ENCODE measurements around the gene ITCH.

ITCH gene

DNA sequence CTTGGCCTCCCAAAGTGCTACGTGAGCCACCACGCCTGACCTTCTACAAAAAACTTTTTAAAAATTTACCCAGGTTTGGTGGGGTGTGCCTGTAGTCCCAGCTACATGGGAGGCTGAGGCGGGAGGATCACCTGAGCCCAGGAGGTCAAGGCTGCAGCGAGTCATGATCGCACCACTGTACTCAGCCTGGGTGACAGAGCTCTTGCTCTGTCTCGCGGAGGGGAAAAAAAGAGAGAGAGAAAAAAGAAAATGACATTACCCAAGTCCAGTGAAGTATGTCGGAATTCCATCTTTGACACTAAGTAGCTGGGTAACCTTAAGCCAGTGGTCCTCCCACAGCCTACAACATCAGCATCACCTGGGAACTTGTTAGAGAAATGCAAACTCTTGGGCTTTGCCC lies 176.7 kb downstream of the ITCH start:
- TF ChIP-seq, protein P1, sequence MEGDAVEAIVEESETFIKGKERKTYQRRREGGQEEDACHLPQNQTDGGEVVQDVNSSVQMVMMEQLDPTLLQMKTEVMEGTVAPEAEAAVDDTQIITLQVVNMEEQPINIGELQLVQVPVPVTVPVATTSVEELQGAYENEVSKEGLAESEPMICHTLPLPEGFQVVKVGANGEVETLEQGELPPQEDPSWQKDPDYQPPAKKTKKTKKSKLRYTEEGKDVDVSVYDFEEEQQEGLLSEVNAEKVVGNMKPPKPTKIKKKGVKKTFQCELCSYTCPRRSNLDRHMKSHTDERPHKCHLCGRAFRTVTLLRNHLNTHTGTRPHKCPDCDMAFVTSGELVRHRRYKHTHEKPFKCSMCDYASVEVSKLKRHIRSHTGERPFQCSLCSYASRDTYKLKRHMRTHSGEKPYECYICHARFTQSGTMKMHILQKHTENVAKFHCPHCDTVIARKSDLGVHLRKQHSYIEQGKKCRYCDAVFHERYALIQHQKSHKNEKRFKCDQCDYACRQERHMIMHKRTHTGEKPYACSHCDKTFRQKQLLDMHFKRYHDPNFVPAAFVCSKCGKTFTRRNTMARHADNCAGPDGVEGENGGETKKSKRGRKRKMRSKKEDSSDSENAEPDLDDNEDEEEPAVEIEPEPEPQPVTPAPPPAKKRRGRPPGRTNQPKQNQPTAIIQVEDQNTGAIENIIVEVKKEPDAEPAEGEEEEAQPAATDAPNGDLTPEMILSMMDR (conservative IDR thresholded peaks at IDR 0.05; ENCODE audit: control insufficient read depth, insufficient read depth, low read depth, low read length), result no peak
- no peak for DNase-seq (ENCODE audit: low read depth)
- H3K4me3 ChIP-seq (ENCODE audit: control insufficient read depth, low read depth, low read length), result no peak overlapping the region

DNA sequence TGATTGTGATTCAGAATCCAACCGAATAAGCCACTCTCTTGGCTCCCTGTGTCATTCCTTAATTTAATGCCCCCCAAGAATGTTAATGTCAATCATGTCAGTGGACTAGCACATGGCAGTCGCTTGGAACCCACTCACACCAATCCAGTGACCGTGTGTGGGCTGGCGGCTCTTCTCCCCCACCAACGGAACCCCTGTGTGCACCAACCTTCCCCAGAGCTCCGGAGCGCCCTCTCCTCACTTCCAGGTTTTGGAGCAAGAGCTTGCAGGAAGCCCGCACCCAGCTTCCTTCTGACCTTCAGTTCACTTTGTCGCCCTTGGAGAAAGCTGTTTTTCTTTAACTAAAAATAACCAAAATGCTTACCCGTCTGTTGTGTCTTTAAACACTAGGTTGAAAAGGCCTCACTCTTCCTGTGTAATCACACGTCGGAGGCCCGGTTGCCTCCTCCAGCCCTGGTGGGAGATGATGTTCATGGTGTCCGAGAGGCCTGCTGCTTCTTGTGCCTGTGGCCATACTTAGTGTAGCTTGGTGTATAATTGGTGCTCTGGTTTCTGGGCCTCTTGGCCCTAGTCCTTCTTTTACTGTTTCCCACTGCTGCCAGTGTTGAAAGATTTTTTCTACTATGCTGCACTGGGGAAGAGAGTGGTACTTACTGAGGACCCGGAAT lies 177.7 kb downstream of the ITCH start:
- no peak for DNase-seq (ENCODE audit: low read depth)
- TF ChIP-seq, protein P1 (conservative IDR thresholded peaks at IDR 0.05; ENCODE audit: control insufficient read depth, insufficient read depth, low read depth, low read length), result no peak
- no peak overlapping the region for H3K4me3 ChIP-seq (ENCODE audit: control insufficient read depth, low read depth, low read length)

DNA sequence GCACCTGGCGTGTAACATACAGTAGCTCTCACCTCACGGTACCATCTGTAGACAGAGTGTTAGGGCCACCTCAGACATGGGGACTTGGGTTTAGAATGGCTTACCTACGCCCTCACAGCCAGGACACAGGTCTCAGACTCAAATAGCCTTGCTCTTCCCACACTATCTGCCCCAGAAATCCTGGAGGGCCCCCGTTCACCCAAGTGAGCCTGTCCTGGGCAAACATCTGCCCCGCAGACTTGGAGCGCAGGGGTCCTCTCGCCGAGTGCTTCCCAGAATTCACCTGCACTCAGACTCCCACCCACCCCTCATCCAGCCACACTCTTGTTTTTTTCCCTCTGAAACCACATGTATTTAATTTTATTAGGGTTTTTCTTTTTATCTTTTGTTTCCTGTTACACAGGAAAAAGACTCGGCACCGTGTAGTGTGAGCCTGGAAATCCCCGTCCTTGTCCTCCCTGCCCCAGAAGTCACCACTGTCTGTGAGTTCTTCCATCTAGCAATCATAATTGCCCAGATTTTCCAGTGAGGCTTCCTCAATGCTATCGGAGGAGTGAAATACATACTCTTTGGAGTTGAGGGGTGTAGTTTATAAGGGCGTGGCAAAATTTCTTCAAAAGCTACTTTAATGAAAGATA lies 178.3 kb downstream of the ITCH start:
- TF ChIP-seq, protein P1 (conservative IDR thresholded peaks at IDR 0.05; ENCODE audit: control insufficient read depth, insufficient read depth, low read depth, low read length), result no peak
- DNase-seq (ENCODE audit: low read depth), result no peak
- no peak overlapping the region for H3K4me3 ChIP-seq (ENCODE audit: control insufficient read depth, low read depth, low read length)

DNA sequence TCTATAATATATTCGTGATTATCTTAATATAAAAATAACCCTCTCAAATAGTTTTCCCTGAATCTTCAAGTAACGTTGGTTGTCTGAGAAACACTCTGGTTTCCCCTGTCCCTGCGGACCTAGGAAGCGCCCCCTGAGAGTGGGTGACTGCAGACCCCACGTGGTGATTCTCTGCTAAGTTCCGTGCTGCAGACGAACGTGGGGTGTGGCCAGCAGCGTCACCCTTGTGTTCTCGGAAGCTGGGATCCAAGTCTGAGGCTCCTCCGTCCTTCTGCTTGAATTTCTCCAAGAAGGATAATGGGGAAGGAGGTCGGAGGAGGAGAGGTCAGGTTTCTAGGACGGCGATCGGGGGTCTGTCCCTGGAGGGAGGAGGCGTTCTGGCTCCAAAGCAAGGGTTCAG lies 178.8 kb downstream of the ITCH start:
- TF ChIP-seq, protein P1 (conservative IDR thresholded peaks at IDR 0.05; ENCODE audit: control insufficient read depth, insufficient read depth, low read depth, low read length), result no peak
- DNase-seq (ENCODE audit: low read depth), result no peak
- H3K4me3 ChIP-seq (ENCODE audit: control insufficient read depth, low read depth, low read length), result no peak overlapping the region

DNA sequence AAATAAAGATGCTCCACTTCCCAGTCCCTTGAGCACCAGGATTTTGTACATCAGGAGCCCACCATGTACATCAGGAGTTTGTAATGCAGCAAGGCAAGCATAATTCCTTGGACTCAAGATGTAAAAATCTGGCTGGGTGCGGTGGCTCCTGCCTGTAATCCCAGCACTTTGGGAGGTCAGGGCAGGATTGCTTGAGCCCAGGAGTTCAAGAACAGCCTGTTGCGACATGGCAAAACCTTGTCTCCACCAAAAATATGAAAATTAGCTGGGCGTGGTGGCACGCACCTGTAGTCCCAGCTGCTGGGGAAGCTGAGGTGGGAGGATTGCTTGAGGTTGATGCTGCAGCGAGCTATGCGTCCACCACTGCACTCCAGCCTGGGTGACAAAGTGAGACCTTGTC lies 179.4 kb downstream of the ITCH start:
- TF ChIP-seq, protein P1 (conservative IDR thresholded peaks at IDR 0.05; ENCODE audit: control insufficient read depth, insufficient read depth, low read depth, low read length), result no peak
- no peak for DNase-seq (ENCODE audit: low read depth)
- H3K4me3 ChIP-seq (ENCODE audit: control insufficient read depth, low read depth, low read length), result no peak overlapping the region

DNA sequence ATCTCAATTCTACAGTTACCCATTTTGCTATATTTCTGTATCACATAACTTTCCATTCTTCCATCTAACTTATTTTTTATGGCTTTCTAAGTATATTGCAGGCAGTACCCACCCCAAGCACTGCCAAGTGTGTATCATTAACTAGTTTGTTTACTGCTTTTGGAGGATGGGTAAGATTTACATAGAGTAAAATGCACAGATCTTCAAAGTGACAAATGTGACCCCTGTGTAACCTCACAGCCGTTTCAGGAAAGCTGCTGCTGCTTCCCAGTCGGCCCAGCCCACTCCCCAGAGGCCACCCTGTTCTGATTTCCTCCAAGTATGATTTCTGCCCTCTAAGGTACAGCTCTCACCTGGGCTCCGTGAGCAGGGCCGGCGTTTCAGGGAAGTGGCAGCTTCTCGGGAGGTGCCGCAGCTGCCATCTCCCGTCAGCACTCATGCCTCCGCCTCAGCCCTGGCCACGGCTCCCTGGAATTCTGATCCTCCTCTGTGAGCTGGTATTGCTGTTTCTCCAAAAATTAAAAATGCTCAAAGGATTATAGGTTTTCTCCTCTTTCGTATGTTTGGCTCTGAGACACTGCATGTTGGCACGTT lies 180.5 kb downstream of the ITCH start:
- H3K4me3 ChIP-seq (ENCODE audit: control insufficient read depth, low read depth, low read length), result no peak overlapping the region
- TF ChIP-seq, protein P1 (conservative IDR thresholded peaks at IDR 0.05; ENCODE audit: control insufficient read depth, insufficient read depth, low read depth, low read length), result no peak
- no peak for DNase-seq (ENCODE audit: low read depth)

All from fibroblast of mammary gland (primary cell).